Spleen (tissue), 13 donors: ENCODE results near the gene KIR2DL3. TPM values are rescaled to one million over a fixed set of nuclear protein-coding genes. Genes with fewer than 3 reads are reported as not detected.
A peak's percentile ranks its signal among the peaks of the same experiment; 100 is the strongest.
"Not testable (repeated sequence)": the region's sequence is repeated elsewhere in the genome, so short reads cannot be mapped to it uniquely, and the experiment has no call there.

Experiments used
- DNase-seq: peaks from one replicate; pipeline ENCODE4 v3.0.0-alpha.2; 2020
- H3K27ac ChIP-seq, 8 donors: fragments of 200-600 bp; sonication (generic) in 7 of 8; 1 replicate in 4 of 8; 2 replicates in 4 of 8; pipeline versions ENCODE4 v1.5.0 to v1.8.0; 2016 to 2021; ENCODE audit warnings: inconsistent platforms in 4 of 8, mild to moderate bottlenecking in 4 of 8, moderate library complexity in 1 of 8
- H3K27me3 ChIP-seq, 7 donors: fragments of 200-600 bp; sonication (generic) in 6 of 7; replicated peaks in 1 of 7; 1 replicate in 4 of 7; 2 replicates in 3 of 7; pipeline versions ENCODE4 v1.5.0 to v1.8.0; 2016 to 2021; ENCODE audit warnings: inconsistent platforms in 3 of 7, mild to moderate bottlenecking in 1 of 7
- H3K36me3 ChIP-seq, 6 donors: fragments of 200-600 bp; sonication (generic) in 5 of 6; 1 replicate in 4 of 6; 2 replicates in 2 of 6; pipeline versions ENCODE4 v1.5.0 to v1.8.0; 2016 to 2021; ENCODE audit warnings: inconsistent platforms in 2 of 6
- H3K4me1 ChIP-seq, 6 donors: fragments of 200-600 bp; sonication (generic) in 5 of 6; 1 replicate in 3 of 6; 2 replicates in 3 of 6; pipeline versions ENCODE4 v1.5.0 to v1.8.0; 2016 to 2021; ENCODE audit warnings: inconsistent platforms in 3 of 6
- H3K4me3 ChIP-seq, 8 donors: fragments of 200-600 bp; sonication (generic) in 7 of 8; 1 replicate in 4 of 8; 2 replicates in 4 of 8; pipeline versions ENCODE4 v1.5.0 to v1.8.0; 2016 to 2021; ENCODE audit warnings: inconsistent platforms in 4 of 8, mild to moderate bottlenecking in 4 of 8, moderate library complexity in 2 of 8
- H3K9me3 ChIP-seq, 8 donors: fragments of 200-600 bp; sonication (generic) in 7 of 8; 1 replicate in 4 of 8; 2 replicates in 4 of 8; pipeline versions ENCODE4 v1.5.0 to v1.8.0; 2016 to 2021; ENCODE audit warnings: inconsistent platforms in 4 of 8
- POLR2A ChIP-seq, 3 donors: fragments of 450-650 bp; IDR thresholded peaks; one replicate each; pipeline ENCODE4 v1.5.1; 2017; ENCODE audit warnings: antibody characterized with exemption in 3 of 3, mild to moderate bottlenecking in 1 of 3
- POLR2AphosphoS5 ChIP-seq, 3 donors: sonication (generic); formaldehyde crosslinking; IDR thresholded peaks; one replicate each; pipeline ENCODE4 v1.5.1; 2017; ENCODE audit warnings: antibody characterized with exemption in 3 of 3
- WGBS, 5 donors: extraction: QIAGEN DNeasy Blood & Tissue Kit in 3 of 5; methylation state at CpG; one replicate each; pipeline versions ENCODE4 v1.1.5 to v1.1.7; 2013 to 2018; 5-methylcytosine and 5-hydroxymethylcytosine counted together
- intact Hi-C: fragments of 100-400 bp; cut with DNase I; formaldehyde crosslinking; loops from one replicate; pipeline ENCODE4 v1.15.0; 2023; ENCODE audit warnings: low total_unique reads
- long read RNA-seq, 2 donors: transcript quantifications; one replicate each; lab custom pipeline, GENCODE V29; 2026
- polyA plus RNA-seq, 3 donors: library from polyadenylated mRNA; stranded (reverse); fragments of 200-250 nt; gene quantifications; one replicate each; pipeline ENCODE4 v1.2.1, GENCODE V29; 2013
- total RNA-seq, 7 donors: library from RNA; depleted of rRNA in 3 of 7; stranded (reverse); fragments of >200 nt in 3 of 7; fragmentation: NEBNext Ultra II Directional in 4 of 7; extraction: Animal tissue kit (Norgen Biotek cat#: 25700) in 4 of 7; gene quantifications; one replicate each; pipeline versions ENCODE4 v1.1.0 to v1.2.1, GENCODE V29; 2016 to 2021
- TF ChIP-seq, protein P1 (sequence below), 11 experiments: fragments of 200-600 bp in 7 of 11; fragments of 450-650 bp in 4 of 11; sonication (generic) in 4 of 11; IDR thresholded peaks in 8 of 11; conservative IDR thresholded peaks in 3 of 11; 1 replicate in 7 of 11; 2 replicates in 4 of 11; pipeline versions ENCODE4 v1.4.0 to v1.8.0; 2016 to 2021; ENCODE audit warnings: antibody characterized with exemption in 11 of 11, inconsistent platforms in 4 of 11, mild to moderate bottlenecking in 1 of 11
- donor health status: healthy with polysubstance abuse.
- donor health status: DM: no; HTN: no; CAD: no; lungs with moderate emphysema.
- donor health status: DM: no; HTN: no; CAD: no.
- donor health status: Bipolar disorder and iron deficiency.
- donor health status: healthy.
- donor health status: DM: no; HTN: no; CAD: no.
- donor health status: DM: yes; HTN: yes; CAD: no.

Gene KIR2DL3
- 1 to 10 TPM in 5 of 7 donors, under 1 TPM in 1, not detected in 1; 0.46 to 3.5 (median 1.6) TPM for total RNA-seq
- polyA plus RNA-seq: under 1 TPM; 0.07 to 0.15 (median 0.10) TPM
- long read RNA-seq, donor 1: 0 reads
- long read RNA-seq, donor 2: 0 reads

DNA sequence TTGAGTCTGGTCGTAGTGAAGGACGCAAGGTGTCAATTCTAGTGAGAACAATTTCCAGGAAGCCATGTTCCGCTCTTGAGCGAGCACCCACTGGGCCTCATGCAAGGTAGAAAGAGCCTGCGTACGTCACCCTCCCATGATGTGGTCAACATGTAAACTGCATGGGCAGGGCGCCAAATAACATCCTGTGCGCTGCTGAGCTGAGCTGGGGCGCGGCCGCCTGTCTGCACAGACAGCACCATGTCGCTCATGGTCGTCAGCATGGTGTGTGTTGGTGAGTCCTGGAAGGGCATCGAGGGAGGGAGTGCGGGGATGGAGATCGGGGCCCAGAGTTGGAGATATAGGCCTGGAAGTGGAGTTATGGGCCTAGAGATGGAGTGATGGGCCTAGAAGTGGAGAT lies at the start of gene KIR2DL3:
KIR2DL3 (plus strand) TSS at position 208 of the 400 bp plus-strand sequence; CDS start at position 241, 33 bp downstream.
- TF ChIP-seq POLR2AphosphoS5 (IDR thresholded peaks at IDR 0.05): peak in 1 of 3 donors; percentile 23
- H3K27me3 ChIP-seq, DNase-seq, H3K4me3 ChIP-seq, H3K4me1 ChIP-seq, H3K27ac ChIP-seq, H3K36me3 ChIP-seq, H3K9me3 ChIP-seq: not testable (repeated sequence)
- WGBS, 5 donors: 92 to 94% (median 93%) methylated on average over 14 to 16 of the region's 16 CpGs
- intact Hi-C loops: loop anchor here (2.0 kb wide), 1 partner anchor 110 kb away; no protein-coding TSS in a partner anchor

GRCh38 chr19:54691582-54692297 lies 46.6 kb upstream of the KIR2DL3 start:
- Histone ChIP-seq H3K9me3 (peaks cover 0 to 7% (median 0%) of the 10 kb centered on the region in 8 donors), H3K27me3 (peaks cover 0 to 77% (median 4%) of the 10 kb centered on the region in 7 donors), H3K4me3 (no peak overlapping the region), H3K4me1 (peaks cover 0 to 14% (median 0%) of the 10 kb centered on the region in 6 donors), H3K27ac (no peak overlapping the region), H3K36me3 (no peaks in the 10 kb centered on the region)
- intact Hi-C loops: no loop called here
- WGBS, 5 donors: 52 to 68% (median 66%) methylated on average over 9 of the region's 9 CpGs
- TF ChIP-seq POLR2AphosphoS5 (IDR thresholded peaks at IDR 0.05) (no peak), POLR2A (IDR thresholded peaks at IDR 0.05) (no peak)
- TF ChIP-seq, protein P1, sequence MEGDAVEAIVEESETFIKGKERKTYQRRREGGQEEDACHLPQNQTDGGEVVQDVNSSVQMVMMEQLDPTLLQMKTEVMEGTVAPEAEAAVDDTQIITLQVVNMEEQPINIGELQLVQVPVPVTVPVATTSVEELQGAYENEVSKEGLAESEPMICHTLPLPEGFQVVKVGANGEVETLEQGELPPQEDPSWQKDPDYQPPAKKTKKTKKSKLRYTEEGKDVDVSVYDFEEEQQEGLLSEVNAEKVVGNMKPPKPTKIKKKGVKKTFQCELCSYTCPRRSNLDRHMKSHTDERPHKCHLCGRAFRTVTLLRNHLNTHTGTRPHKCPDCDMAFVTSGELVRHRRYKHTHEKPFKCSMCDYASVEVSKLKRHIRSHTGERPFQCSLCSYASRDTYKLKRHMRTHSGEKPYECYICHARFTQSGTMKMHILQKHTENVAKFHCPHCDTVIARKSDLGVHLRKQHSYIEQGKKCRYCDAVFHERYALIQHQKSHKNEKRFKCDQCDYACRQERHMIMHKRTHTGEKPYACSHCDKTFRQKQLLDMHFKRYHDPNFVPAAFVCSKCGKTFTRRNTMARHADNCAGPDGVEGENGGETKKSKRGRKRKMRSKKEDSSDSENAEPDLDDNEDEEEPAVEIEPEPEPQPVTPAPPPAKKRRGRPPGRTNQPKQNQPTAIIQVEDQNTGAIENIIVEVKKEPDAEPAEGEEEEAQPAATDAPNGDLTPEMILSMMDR (IDR thresholded peaks at IDR 0.05 in 8 of 11, conservative IDR thresholded peaks at IDR 0.05 in 3 of 11): no peak
- DNase-seq: no peak

- Histone ChIP-seq H3K9me3 (peaks cover 0 to 7% (median 0%) of the 10 kb centered on the region in 8 donors), H3K4me1 (peaks cover 0 to 14% (median 0%) of the 10 kb centered on the region in 6 donors), H3K27me3 (peaks cover 0 to 74% (median 4%) of the 10 kb centered on the region in 7 donors), H3K36me3 (no peaks in the 10 kb centered on the region), H3K4me3 (no peak overlapping the region), H3K27ac (no peak overlapping the region)
- intact Hi-C loops: no loop called here
- 68 to 73% (median 70%) methylated on average over 4 of the region's 4 CpGs for WGBS, 5 donors
- no peak for DNase-seq
- TF ChIP-seq POLR2AphosphoS5 (IDR thresholded peaks at IDR 0.05) (no peak), POLR2A (IDR thresholded peaks at IDR 0.05) (no peak)
- TF ChIP-seq, protein P1 (IDR thresholded peaks at IDR 0.05 in 8 of 11, conservative IDR thresholded peaks at IDR 0.05 in 3 of 11): no peak
Measured at GRCh38 chr19:54692298-54692615, 46.1 kb upstream of the KIR2DL3 start.

- DNase-seq: no peak
- intact Hi-C loops: no loop called here
- Histone ChIP-seq H3K36me3 (no peaks in the 10 kb centered on the region), H3K9me3 (peaks cover 0 to 7% (median 0%) of the 10 kb centered on the region in 8 donors), H3K27me3 (peaks cover 0 to 74% (median 0%) of the 10 kb centered on the region in 7 donors), H3K4me1 (peaks cover 0 to 14% (median 0%) of the 10 kb centered on the region in 6 donors), H3K27ac (no peak overlapping the region), H3K4me3 (no peak overlapping the region)
- WGBS, 5 donors: 72 to 79% (median 74%) methylated on average over 4 to 5 of the region's 5 CpGs
- TF ChIP-seq, protein P1 (IDR thresholded peaks at IDR 0.05 in 8 of 11, conservative IDR thresholded peaks at IDR 0.05 in 3 of 11): no peak
- TF ChIP-seq POLR2AphosphoS5 (IDR thresholded peaks at IDR 0.05) (no peak), POLR2A (IDR thresholded peaks at IDR 0.05) (no peak)
Measured at GRCh38 chr19:54694648-54695047, 43.7 kb upstream of the KIR2DL3 start.
